T47D (cell line): ENCODE results near the gene PCDHGA6.

ENCODE experiments used
- DNase-seq, 2 experiments: peaks; one replicate each; pipeline versions ENCODE4 v3.0.0 to v3.0.0-alpha.2; 2011 to 2012; ENCODE audit warnings: low read depth in 1 of 2, low spot score in 1 of 2
- JUND ChIP-seq: IDR thresholded peaks from 2 replicates; pipeline ENCODE4 v1.6.1; 2012; ENCODE audit warnings: low read depth
- in situ Hi-C: cut with HindIII; loops from 2 replicates; pipeline ENCODE4 v1.10.0; 2016; ENCODE audit warnings: low sequenced_read_pairs, low pct_unique_long_range_greater_than_20kb

Gene PCDHGA6

GRCh38 chr5:141349917-141350619 is 23.6 kb upstream of the PCDHGA6 start, which contains the start of gene PCDHGB1:
PCDHGB1 (plus strand) TSS chr5:141350099; CDS start chr5:141350261, 162 bp downstream.
- no peak for TF ChIP-seq JUND
- in situ Hi-C loops, result no loop called here
- DNase-seq, result peak; percentile 95 to 96

- TF ChIP-seq JUND, result no peak
- DNase-seq, result no peak
- in situ Hi-C loops, result no loop called here
These were observed 22.1 kb upstream of the PCDHGA6 start for GRCh38 chr5:141351591-141351990.

GRCh38 chr5:141354900-141355469 is 18.7 kb upstream of the PCDHGA6 start, which contains the start of gene PCDHGA4:
PCDHGA4 (plus strand) TSS chr5:141355021; CDS start chr5:141355108, 87 bp downstream.
- in situ Hi-C loops, result no loop called here
- no peak for TF ChIP-seq JUND
- no peak for DNase-seq

- no peak for DNase-seq
- no peak for TF ChIP-seq JUND
- in situ Hi-C loops, result no loop called here
These were observed 18.1 kb upstream of the PCDHGA6 start for GRCh38 chr5:141355641-141356040.

GRCh38 chr5:141356133-141356532 is 17.6 kb upstream of the PCDHGA6 start:
- in situ Hi-C loops, result no loop called here
- no peak for DNase-seq
- TF ChIP-seq JUND, result no peak

GRCh38 chr5:141356950-141357349 is 16.7 kb upstream of the PCDHGA6 start:
- in situ Hi-C loops, result no loop called here
- DNase-seq, result no peak
- no peak for TF ChIP-seq JUND

GRCh38 chr5:141359790-141360426 is 13.8 kb upstream of the PCDHGA6 start, which contains the start of gene PCDHGB2:
PCDHGB2 (plus strand) TSS chr5:141359994; CDS start chr5:141360136, 142 bp downstream.
- in situ Hi-C loops, result no loop called here
- TF ChIP-seq JUND, result no peak
- peak; percentile 81 for DNase-seq

GRCh38 chr5:141360685-141361084 is 13.0 kb upstream of the PCDHGA6 start:
- in situ Hi-C loops, result no loop called here

GRCh38 chr5:141362719-141363118 is 11.0 kb upstream of the PCDHGA6 start:
- in situ Hi-C loops, result no loop called here
- no peak for DNase-seq
- TF ChIP-seq JUND, result no peak

More at GRCh38 chr5:141360685-141361084, 13.0 kb upstream of the PCDHGA6 start:
- no peak for TF ChIP-seq JUND
- DNase-seq, result no peak

GRCh38 chr5:141363952-141364660 is 9.6 kb upstream of the PCDHGA6 start, which contains the start of gene PCDHGA5:
PCDHGA5 (plus strand) TSS chr5:141364162; CDS start chr5:141364331, 169 bp downstream.
- DNase-seq, result peak in 1 of 2 experiments; percentile 50
- in situ Hi-C loops, result no loop called here
- no peak for TF ChIP-seq JUND

GRCh38 chr5:141366016-141366896 is 7.4 kb upstream of the PCDHGA6 start:
- DNase-seq, result peak in 1 of 2 experiments; percentile 32
- no peak for TF ChIP-seq JUND
- in situ Hi-C loops, result no loop called here
